ENCODE results near the gene UCHL1.

The UCHL1 gene

DNA sequence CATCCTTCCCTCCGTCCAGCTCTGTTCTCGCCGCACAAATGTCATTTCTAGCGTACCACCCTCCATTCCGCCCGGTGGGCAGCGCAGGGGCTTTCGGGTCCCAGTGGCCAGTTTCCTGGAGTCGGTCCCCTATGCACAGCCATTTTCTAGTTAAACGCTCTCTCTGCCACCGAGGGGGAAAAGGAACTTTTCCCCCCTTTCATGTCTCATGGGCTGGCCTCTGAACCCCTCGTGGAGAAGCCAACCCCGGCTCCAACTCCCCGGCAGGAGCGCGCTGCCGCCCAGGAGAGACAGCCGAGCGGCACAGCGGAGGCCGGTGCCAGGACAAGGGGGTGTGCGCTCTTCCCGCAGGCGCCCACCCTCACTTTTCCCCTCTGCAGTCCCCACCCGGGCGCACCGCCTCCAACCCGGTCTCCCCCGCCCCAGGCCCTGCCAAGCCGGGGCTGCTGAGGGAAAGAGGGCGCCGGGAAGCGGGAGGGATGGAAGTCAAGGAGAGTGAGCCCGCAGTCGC lies 43.0 kb upstream of the UCHL1 start:
- in situ Hi-C loops (cut with HindIII; ENCODE audit: low sequenced_read_pairs) = no loop called here
- TF ChIP-seq, protein P1, sequence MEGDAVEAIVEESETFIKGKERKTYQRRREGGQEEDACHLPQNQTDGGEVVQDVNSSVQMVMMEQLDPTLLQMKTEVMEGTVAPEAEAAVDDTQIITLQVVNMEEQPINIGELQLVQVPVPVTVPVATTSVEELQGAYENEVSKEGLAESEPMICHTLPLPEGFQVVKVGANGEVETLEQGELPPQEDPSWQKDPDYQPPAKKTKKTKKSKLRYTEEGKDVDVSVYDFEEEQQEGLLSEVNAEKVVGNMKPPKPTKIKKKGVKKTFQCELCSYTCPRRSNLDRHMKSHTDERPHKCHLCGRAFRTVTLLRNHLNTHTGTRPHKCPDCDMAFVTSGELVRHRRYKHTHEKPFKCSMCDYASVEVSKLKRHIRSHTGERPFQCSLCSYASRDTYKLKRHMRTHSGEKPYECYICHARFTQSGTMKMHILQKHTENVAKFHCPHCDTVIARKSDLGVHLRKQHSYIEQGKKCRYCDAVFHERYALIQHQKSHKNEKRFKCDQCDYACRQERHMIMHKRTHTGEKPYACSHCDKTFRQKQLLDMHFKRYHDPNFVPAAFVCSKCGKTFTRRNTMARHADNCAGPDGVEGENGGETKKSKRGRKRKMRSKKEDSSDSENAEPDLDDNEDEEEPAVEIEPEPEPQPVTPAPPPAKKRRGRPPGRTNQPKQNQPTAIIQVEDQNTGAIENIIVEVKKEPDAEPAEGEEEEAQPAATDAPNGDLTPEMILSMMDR (IDR thresholded peaks at IDR 0.05; ENCODE audit: low read depth, low read length) = no peak
- no peak for DNase-seq (ENCODE audit: low read depth, low spot score)
- H3K4me3 ChIP-seq (ENCODE audit: low read depth, low read length) = peak overlapping the region; percentile 89

- peak within 1 kb of the TSS; percentile 89 for H3K4me3 ChIP-seq (ENCODE audit: low read depth, low read length)
- DNase-seq (ENCODE audit: low read depth, low spot score) = peak; percentile 98
- in situ Hi-C loops (cut with HindIII; ENCODE audit: low sequenced_read_pairs) = no loop called here
- TF ChIP-seq, protein P1 (IDR thresholded peaks at IDR 0.05; ENCODE audit: low read depth, low read length) = peak; percentile 77
Observed at GRCh38 chr4:41214136-41214824, 42.4 kb upstream of the UCHL1 start, which contains the start of gene APBB2. Gene APBB2, minus strand, starts transcription at chr4:41214542. Its CDS starts 181,288 bp downstream, at chr4:41033254.

DNA sequence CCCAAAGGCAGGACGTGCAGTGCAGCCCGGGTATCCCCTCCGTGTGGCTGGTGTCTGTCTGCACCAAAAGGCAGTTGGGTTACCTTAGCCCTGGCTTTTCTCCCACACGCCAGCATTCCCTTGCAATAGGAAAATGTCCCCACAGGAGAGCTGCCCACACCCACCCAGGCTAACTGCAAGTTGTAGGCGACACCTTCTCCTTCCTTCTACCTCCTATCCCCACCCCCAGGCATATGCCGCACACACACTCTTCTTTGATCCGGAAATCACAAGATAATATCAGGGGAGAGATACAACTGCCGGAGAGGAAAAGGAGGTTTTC lies 41.9 kb upstream of the UCHL1 start:
- in situ Hi-C loops (cut with HindIII; ENCODE audit: low sequenced_read_pairs) = no loop called here
- no peak for DNase-seq (ENCODE audit: low read depth, low spot score)
- H3K4me3 ChIP-seq (ENCODE audit: low read depth, low read length) = no peak overlapping the region
- TF ChIP-seq, protein P1 (IDR thresholded peaks at IDR 0.05; ENCODE audit: low read depth, low read length) = no peak

DNA sequence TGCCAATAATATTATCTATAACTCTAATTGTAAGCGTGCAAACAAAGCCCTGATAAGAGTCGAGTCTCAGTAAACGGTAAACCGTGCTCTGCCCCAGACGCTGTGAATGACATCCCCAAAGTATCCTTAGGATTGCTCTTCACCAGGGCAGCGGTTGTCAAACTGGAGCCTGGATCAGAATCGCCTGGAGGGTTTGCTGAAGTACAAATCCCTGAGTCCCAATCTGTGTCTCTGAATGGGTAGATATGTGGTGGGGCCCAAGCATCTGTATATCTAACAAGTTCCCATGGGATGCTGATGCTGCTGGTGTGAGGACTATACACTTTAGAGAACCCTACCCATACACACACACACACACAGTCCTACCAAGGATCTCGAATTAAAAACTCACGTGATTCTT lies 41.6 kb upstream of the UCHL1 start:
- in situ Hi-C loops (cut with HindIII; ENCODE audit: low sequenced_read_pairs) = no loop called here
- no peak overlapping the region for H3K4me3 ChIP-seq (ENCODE audit: low read depth, low read length)
- DNase-seq (ENCODE audit: low read depth, low spot score) = no peak
- TF ChIP-seq, protein P1 (IDR thresholded peaks at IDR 0.05; ENCODE audit: low read depth, low read length) = no peak

- H3K4me3 ChIP-seq (ENCODE audit: low read depth, low read length) = peak overlapping the region; percentile 70
- DNase-seq (ENCODE audit: low read depth, low spot score) = no peak
- TF ChIP-seq, protein P1 (IDR thresholded peaks at IDR 0.05; ENCODE audit: low read depth, low read length) = no peak
- in situ Hi-C loops (cut with HindIII; ENCODE audit: low sequenced_read_pairs) = no loop called here
Observed at GRCh38 chr4:41215969-41216293, 40.8 kb upstream of the UCHL1 start.

- peak; percentile 75 for DNase-seq (ENCODE audit: low read depth, low spot score)
- TF ChIP-seq, protein P1 (IDR thresholded peaks at IDR 0.05; ENCODE audit: low read depth, low read length) = peak; percentile 39
- peak overlapping the region; percentile 70 for H3K4me3 ChIP-seq (ENCODE audit: low read depth, low read length)
- in situ Hi-C loops (cut with HindIII; ENCODE audit: low sequenced_read_pairs) = no loop called here
Observed at GRCh38 chr4:41216294-41217019, 40.3 kb upstream of the UCHL1 start.

Data from astrocyte of the spinal cord (primary cell).